NCI-H187 (cell line): ENCODE results near the gene SCIMP.
A peak's percentile ranks its signal among the peaks of the same experiment; 100 is the strongest.
"Not testable (repeated sequence)": the region's sequence is repeated elsewhere in the genome, so short reads cannot be mapped to it uniquely, and the experiment has no call there.

Experiments
- DNase-seq, 2 experiments: peaks; one replicate each; lab custom pipeline; 2025; lab: John Stamatoyannopoulos, UW

The SCIMP gene

DNA sequence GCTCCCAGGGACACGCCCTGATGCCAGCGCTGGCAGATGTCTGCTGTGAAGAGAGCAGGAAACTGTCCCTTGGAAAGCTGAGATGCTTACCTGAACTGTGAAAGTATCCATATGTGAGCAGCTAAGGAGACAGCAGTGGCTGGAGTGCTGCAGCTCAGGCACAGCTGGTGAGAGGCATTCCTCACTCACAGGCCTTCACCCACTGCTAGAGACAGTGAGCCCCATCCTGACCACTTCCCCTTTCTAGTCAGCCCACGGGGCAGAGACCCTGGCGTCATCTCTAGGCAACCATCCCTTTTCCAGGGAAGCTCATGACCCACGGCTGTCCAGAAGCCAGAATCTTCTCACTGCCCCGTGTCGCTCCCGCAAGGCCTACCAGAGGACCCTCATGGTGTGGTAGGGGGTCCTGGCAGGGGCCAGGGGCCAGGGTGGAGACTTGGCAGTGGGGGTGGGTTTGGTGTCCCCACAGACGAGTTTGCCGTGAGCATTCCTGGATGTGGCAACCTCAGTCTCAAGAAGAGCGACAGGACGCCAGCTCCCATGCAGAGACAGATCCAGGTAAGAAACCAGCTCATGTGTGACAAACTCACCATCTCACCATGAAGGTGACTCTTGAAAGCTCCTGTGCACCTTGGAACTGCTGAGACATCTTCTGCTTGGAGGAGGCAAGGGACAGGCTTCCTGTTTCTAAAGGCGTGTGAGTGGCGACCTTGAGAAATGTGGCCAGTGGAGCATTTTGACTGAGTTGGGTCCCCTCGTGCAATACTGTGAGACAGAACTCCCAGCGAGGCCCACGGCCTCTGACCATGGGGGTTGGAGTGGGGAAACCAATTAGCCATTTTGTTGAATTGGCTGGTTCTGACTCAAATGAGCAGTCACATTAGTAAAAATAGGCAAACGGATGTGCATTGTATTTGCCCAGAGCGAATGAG lies at the start of gene SCIMP:
TSS of gene SCIMP (minus strand) at position 216 of the 932 bp plus-strand sequence. CDS start at position 111, 105 bp downstream.
- DNase-seq = no peak

DNA sequence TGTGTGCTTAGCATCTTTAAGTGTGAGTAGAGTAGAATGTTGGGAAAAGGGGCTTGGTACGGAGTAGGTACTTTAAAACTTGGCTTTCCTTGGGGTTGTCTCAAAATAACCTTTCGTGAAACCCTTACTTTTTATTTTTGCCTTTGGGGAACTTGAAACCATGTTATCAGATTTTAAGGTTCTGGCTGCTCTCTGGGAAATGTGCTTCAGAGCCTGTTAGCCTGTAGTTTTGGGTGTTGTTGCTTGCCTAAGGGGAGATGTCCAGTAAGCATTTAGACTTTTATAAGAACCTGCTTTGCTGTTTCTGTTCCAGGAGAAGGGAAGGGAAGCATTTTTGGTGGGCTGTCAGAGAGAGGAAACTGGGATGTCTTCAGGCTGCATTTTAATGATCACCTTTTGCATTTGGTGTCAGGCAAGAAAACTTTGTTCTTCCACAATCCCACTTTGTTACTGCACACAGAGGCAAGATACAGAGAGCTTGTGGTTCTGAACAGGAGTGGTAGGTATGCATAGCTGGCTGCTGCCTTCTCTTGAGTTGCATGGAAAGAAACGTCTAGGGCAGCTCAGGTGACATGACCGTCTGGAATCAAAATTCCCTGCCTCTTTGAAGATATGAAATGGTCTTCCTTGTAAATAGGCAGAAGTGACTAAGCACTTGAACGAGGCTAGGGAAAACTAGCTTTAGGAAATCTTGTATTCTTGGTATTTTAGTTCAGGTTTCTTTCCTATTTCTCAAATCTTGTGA lies 49.1 kb upstream of the SCIMP start:
- no peak for DNase-seq

DNA sequence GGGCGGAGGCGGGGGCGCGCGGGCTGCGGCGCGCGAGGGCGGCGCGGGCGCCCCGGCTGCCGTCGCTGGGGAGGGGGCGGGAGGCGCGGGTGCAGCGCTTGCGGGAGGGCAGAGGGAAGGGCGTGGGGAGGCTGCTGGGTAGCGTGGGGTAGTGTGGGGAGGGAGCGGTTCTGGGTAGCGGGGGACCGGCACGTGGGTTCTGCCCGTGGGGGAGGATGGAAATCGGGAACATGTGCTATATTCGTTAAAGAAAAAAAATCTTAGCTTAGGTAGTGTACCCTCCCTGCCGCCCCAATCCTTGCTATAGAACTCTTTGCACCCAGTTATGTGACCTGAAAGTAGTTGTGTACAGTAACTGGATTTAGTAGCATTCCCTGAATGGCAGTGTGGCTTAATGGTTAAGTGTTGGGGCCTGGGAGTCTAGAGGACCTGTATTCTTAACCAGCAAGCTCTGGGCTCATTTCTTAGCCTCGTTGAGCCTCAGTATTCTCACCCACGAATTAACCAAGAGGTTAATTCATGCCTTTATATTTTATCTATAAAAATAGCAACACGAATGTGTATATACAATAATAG lies 48.1 kb upstream of the SCIMP start:
- no peak for DNase-seq

DNA sequence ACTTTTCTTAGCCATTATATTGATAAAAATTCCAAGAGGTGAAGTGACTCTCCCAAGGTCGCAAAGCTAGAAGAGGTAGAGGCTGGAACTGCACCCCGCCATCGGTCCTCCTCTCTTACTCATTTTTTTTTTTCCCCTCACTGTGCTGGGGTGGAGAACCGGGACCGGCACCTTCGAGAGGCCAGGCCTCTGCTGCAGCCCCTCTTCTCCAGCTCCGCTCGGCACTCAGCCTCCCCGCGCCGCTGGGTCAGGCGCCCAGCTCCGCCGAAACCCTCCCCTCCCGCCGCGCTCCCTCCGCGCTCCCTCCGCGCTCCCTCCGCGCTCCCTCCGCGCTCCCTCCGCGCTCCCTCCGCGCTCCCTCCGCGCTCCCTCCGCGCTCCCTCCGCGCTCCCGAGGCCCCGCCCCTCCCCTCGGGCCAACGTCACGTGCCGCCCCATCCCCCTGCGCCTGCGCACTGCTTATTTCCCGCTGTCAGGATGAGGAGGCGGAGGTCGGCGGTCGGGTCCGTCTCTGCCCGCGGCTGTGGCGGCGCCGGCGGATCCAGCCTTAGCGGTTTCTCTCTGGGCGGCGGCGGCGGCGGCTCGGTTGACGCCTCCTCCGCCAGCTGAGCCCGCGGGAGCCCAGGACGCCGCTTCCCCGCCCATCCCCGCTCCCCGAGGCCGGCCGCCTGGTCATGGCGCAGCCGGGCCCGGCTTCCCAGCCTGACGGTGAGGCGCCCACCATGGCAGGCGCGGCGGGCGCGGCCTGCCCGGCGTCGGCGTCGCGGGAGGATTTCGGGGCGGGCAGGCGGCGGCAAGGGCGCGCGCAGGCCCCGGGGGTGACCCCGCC lies 47.4 kb upstream of the SCIMP start, which contains the start of gene RABEP1:
TSS of gene RABEP1 (plus strand) at position 471 of the 828 bp plus-strand sequence. CDS start at position 674, 203 bp downstream.
- peak; percentile 20 to 79 for DNase-seq

DNA sequence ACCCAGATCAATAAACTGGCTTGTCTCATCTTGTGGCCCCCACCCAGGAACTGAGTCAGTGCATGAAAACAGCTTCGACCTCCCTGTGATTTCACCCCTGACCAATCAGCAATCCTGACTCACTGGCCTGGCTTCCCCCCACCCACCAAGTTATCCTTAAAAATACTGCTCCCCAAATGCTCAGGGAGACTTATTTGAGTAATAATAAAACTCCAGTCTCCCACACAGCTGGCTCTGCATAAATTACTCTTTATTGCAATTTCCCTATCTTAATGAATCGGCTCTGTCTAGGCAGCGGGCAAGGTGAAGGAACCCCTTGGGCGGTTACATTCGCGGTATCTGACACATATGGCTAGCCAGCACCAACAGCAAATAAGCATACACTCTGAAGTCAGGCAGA lies 37.7 kb upstream of the SCIMP start:
- no peak for DNase-seq

DNA sequence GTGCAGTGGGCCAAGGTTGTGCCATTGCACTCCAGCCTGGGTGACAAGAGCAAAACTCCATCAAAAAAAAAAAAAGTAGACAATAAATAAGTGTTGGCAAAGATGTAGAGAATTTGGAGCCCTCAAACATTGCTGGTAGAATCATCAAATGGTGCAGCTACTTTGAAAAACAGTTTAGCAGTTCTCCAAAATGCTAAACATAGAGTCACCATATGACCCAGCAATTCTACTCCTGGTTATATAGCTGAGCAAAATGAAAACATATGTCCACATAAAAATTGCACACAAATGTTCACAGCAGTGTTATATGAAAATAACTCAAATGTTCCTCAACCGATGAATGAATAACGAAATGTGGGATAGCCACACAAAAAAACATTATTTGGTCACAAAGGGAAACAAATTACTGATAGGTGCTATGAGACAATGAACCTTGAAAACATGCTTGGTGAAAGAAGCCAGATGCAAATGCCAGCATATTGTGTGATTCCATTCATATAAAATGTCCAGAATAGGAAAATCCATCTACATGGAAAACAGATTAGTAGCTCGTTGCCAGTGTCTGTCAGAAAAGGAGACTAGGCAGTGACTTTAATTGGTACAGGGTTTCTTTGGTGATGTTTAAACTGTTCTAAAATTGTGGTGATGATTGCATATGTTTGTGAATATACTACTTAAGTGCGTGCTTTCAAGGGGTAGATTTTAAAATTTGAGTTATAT lies 34.7 kb upstream of the SCIMP start:
- DNase-seq = no peak

DNA sequence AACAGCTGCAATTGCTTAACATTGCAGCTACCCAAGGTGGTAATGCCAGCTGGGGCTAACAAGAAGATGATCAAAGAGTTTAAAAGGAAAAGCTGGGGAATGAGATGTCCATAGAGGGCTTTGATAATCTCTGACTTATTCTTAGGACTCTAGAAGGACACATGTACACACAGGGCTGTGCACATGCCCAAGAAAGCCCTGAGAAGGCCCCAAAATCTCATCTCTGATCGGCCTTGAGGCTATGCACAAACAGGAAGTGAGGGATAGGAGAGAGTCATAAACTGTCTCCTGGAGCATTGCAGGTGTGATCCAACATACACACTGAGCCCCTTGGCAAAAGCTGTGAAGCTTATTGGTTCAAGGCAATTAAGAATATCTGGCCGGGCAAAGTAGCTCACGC lies 30.2 kb upstream of the SCIMP start:
- DNase-seq = no peak

DNA sequence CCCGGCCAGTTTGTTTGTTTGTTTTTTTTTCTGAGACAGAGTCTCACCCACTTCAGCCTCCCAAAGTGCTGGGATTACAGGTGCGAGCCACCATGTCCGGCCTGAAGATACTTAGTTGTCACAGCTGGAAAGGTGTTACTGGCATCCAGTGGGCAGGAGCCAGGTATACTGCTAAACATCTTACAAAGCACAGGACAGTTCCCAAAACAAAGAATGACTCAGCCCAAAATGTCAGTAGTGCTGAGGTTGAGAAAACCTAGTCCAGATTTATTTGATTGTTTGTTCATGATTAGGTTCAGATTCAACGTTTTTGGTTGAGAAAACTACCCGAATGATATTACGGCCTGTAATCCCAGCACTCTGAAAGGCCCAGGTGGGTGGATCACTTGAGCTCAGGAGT lies 28.8 kb upstream of the SCIMP start:
- no peak for DNase-seq

DNA sequence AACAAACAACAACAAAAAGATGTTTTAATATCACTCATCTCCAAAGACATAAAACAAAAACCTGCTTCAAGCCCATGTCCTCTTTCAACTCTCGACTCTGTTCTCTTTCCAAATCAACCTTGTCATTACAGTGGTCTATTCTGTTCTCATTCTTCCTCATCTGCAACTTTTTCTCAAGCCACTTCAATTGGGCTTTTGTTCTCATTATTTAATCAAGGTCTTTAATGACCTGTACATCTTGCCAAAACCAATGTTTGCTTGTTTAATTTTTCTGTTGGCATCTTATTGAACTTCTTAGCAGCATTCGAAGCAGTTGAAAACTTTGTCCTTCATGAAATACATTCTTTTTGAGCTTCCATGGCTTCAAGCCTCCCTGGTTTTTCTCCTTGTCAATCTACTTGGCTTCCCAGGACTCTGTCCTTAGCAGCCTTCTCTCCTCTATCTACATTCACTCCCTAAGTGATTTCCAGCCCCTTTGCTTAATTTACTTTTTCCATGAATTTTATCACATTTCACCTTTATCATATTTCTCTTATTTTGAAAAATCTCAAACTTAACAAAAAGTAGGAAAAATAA lies 27.8 kb upstream of the SCIMP start:
- DNase-seq = no peak

DNA sequence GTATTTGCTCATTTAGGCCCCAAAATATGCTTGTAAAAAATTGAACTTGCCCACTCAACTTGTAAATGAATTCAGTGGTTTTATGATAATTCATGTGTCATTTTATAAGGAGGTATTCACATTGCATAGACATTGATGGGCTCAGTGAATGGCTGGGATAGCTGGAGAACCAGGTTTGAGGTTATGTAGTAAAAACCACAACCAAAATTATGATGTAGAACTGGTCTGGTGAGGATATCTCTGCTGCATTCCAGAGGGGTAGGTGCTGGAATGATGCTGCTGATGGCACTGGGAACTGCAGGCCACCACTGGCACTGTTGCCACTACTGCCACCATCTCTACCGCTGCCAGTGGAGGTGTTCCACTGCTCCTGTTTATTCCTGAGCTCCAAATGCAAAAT lies 25.9 kb upstream of the SCIMP start:
- DNase-seq = no peak

DNA sequence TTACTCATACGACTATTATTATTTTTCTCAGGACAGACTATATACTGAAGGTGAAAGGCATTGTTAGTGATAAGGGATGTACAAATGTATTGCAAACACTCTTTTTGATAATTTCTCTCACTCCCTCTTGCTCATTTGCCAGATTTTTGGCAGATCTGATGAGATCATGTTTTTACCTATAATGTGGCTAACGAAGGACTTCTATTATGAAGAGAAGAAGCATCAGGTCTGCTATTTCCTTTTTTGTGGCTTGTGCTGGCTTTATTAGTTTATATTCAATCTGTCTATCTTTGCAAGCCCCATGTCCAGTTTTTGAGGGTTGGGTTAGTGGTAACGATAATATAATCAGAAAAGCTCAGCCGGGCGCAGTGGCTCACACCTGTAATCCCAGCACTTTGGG lies 22.5 kb upstream of the SCIMP start:
- DNase-seq = no peak

DNA sequence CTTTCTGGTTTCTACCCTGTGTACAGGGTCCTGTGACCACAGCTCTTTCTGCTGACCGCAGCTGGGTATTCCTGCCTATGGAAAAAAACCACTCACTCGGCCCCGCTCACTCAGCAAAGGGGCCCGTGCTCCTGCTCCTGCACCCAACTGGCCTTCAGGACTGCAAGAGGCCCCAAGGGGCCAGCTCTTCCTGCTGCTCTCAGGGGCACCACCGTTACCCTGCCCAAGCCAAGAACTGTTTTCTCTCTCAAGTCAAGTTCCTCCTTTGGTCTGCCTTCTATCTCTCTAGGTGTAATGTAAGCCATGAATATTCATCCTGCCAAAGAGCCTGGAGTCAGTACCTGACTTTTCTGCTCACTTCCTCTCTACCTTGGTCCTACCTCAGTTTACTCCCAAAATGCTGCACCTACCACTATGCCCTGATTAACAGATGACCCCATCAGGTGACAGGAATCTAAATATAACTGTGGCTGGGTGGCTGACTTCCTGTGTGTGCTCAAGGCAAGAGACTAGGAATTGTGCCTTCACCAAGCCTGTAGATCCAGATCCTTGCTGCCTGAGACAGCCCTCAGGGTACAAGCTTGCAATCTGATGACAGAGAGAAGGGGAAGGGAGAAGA lies 20.4 kb upstream of the SCIMP start:
- no peak for DNase-seq

DNA sequence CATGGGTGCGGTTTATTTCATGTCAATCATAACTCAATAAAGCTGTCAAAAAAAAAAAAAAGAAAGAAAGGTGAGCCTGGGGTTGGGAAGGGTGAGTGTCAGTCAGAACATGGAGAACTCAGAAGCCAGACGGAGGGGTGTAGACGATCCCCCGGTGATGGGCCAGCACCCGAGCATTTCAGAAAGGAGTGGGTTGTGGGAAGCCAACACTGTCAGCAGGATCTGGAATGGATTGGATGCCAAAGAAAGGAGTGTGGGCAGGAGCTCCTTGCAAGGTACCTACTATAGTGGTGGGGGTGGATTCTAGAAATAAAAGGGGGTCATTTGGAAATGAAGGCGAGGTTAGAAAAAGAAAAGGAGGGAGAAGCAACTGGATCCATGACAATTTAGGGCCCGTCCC lies 19.8 kb upstream of the SCIMP start:
- no peak for DNase-seq

DNA sequence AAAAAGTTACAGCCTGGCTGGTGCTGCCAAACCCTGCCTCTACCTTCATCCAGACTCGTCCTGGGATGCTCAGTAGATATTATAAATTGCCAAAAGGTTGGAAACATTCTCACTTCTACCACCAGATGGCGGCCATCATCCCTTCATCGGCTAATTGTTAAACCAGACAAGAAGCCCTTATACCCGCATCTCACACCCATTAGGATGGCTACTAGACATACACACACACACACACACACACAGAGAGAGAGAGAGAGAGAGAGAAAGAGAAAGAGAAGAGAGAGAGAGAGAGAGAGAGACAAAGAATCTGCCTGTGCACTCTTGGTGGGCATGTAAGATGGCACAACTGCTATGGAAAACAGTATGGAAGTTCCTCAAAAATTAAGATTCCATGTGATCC lies 15.0 kb upstream of the SCIMP start:
- peak; percentile 3 to 9 for DNase-seq

DNA sequence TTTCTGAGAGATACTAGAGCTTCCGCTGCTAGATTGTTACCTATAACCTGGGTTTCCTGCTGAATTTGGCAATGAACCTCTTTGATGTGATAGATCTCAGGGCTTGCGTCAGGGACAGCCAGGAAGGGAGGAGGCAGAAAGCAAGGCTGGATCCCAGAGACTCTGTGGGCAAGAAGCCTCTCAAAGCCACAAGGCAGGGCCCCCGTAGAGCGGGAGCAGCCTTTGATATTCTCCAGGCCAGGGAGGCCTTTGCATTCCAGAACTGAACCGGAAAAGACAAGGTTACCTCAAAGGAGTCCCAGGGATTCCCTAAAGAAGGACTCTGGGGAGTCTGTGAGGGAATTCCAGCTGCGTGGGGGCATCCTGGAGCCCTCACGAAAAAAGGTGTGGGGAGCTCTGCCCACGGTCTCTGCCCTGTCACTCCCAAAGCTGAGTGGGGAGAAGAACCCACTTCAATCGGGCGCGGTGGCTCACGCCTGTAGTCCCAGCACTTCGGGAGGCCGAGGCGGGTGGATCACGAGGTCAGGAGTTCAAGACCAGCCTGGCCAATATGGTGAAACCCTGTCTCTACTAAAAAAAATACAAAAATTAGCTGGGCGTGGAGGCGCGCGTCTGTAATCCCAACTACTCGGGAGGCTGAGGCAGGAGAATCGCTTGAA lies 14.3 kb upstream of the SCIMP start:
- DNase-seq = no peak

DNA sequence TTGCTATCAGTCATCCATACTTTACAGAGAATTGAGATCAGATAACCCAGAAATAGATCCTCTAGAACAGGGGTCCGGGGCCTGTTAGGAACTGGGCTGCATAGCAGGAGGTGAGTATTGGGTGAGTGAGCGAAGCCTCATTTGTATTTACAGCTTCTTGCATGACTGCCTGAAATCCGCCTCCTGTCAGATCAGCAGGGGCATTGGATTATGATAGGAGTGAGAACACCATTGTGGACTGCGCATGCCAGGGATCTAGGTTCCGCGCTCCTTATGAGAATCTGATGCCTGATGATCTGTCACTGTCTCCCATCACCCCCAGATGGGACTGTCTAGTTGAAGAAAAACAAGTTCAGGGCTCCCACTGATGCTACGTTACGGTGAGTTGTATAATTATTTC lies 13.0 kb upstream of the SCIMP start:
- DNase-seq = no peak

DNA sequence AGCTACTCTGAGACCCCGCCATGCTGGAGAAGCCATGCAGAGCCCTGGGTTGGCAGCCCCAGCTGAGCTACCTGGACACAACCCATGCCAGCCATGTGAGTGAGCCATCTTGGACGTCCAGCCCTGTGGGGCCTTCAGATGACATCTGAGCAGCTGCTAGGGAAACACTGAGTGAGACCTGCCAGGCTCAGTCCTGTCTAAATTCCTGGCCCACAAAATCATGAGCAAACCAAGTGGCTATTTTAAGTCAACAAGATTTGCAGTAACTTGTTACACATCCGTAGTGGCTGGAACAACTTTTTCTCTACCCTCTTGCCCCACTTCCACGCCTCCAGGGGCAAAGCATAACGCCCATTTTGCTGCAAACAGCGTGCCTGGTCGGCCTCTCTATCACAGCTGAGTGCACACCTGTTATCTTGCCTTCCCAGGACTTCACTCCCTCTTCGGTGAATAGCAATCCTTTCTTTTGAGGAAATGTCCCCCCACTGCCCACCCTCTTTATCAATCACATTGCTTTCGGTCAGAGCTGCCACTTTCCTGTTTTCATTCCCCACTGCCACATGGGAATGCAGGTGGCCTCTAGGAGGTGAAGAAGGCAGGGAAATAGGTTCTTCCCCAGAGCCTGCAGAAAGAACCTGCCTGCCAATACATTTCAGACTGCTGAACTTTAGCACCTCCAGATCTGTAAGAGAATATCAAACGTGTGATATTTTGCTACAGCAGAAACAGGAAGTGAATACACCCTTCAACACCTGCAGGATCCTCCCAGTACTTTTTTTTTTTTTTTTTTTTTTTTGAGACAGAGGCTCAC lies 7.4 kb upstream of the SCIMP start:
- DNase-seq = no peak

DNA sequence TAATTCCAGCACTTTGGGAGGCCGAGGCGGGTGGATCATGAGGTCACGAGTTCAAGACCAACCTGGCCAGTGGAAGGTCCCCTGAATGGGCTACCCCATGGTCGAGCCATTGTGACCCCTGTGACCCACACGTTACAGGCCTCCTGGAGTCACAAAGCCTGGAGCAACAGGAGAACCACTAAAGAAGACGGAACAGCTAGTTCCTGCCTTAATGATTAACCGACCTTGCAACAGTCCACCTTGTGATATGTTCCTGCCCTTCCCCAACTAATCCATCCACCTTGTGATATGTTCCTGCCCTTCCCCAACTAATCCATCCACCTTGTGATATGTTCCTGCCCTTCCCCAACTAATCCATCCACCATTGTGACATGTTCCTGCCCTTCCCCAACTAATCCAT lies 5.1 kb upstream of the SCIMP start:
- not testable (repeated sequence) for DNase-seq

DNA sequence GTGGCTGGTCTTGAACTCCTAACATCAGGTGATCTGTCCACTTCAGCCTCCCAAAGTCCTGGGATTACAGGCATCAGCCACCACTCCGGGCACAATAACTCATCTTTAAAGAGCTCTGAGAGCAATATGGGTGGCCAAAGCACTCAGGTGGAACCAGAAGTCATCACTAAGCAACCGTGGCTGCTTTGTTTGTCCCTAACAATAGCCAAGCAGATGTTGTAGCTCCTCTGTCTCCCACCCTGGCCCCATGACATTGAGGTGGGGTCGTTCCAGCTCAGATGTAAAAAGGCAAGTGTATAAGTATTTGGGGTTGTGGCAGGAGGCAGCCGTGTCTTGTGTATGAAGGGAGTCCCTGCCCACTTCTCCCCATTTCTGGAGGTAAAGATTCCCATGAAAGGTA lies 3.7 kb upstream of the SCIMP start:
- no peak for DNase-seq
